Loucy (cell line): ENCODE data around the gene AGAP1.

Experiments used
- CTCF ChIP-seq: fragments of 200-600 bp; sonication (generic); conservative IDR thresholded peaks from 2 replicates; pipeline ENCODE4 v1.5.1; 2014; ENCODE audit warnings: mild to moderate bottlenecking, antibody characterized with exemption, low read length
- EZH2phosphoT487 ChIP-seq: fragments of 200-600 bp; IDR thresholded peaks from 2 replicates; pipeline ENCODE4 v1.6.1; 2018; ENCODE audit warnings: antibody characterized with exemption, mild to moderate bottlenecking, moderate library complexity, borderline replicate concordance

- no peak for TF ChIP-seq CTCF
- no peak for TF ChIP-seq EZH2phosphoT487
Observed at GRCh38 chr2:236121546-236121945, 627.7 kb downstream of the AGAP1 start.
